DOHH2 (cell line): ENCODE data around the gene IER2.
A peak's percentile ranks its signal among the peaks of the same experiment; 100 is the strongest.

Experiments
- H3F3A ChIP-seq: fragments of 200-600 bp; sonication (generic), shearing (Covaris generic); 2 replicates; pipeline ENCODE4 v1.6.0; 2016; ENCODE audit warnings: antibody characterized with exemption, mild to moderate bottlenecking; ENCODE audit not compliant: control insufficient read depth, insufficient read depth
- H3K27ac ChIP-seq: fragments of 200-600 bp; sonication (generic); 2 replicates; pipeline ENCODE4 v1.5.1; 2014; ENCODE audit warnings: low read depth, mild to moderate bottlenecking, low read length, moderate library complexity
- H3K27me3 ChIP-seq: fragments of 200-600 bp; sonication (generic); 2 replicates; pipeline ENCODE4 v1.6.1; 2014; ENCODE audit warnings: mild to moderate bottlenecking, low read length, mixed read lengths; ENCODE audit not compliant: control insufficient read depth
- H3K36me3 ChIP-seq: fragments of 200-600 bp; sonication (generic); 2 replicates; pipeline ENCODE4 v1.6.1; 2014; ENCODE audit warnings: mild to moderate bottlenecking, low read length, moderate library complexity, mixed read lengths; ENCODE audit not compliant: control insufficient read depth
- H3K4me1 ChIP-seq: fragments of 200-600 bp; sonication (generic); 2 replicates; pipeline ENCODE4 v1.6.1; 2014; ENCODE audit warnings: mild to moderate bottlenecking, low read length, mixed read lengths; ENCODE audit not compliant: control insufficient read depth
- H3K4me2 ChIP-seq: fragments of 200-600 bp; sonication (generic); 2 replicates; pipeline ENCODE4 v1.6.0; 2014; ENCODE audit warnings: mild to moderate bottlenecking, low read length, moderate library complexity
- H3K4me3 ChIP-seq: fragments of 200-600 bp; sonication (generic); 2 replicates; pipeline ENCODE4 v1.5.1; 2014; ENCODE audit warnings: mild to moderate bottlenecking, low read length, mixed read lengths
- H3K79me2 ChIP-seq: fragments of 200-600 bp; sonication (generic); 2 replicates; pipeline ENCODE4 v1.6.1; 2014; ENCODE audit warnings: mild to moderate bottlenecking, low read length, mixed read lengths; ENCODE audit not compliant: control insufficient read depth
- H3K9me2 ChIP-seq: fragments of 200-600 bp; sonication (generic); replicated peaks from 2 replicates; pipeline ENCODE4 v1.6.1; 2014; ENCODE audit warnings: mild to moderate bottlenecking, low read length, mixed read lengths; ENCODE audit not compliant: control insufficient read depth
- H3K9me3 ChIP-seq: fragments of 200-600 bp; sonication (generic); 2 replicates; pipeline ENCODE4 v1.6.1; 2014; ENCODE audit warnings: antibody characterized with exemption, low read length, mixed read lengths; ENCODE audit not compliant: control insufficient read depth, insufficient read depth
- H4K20me1 ChIP-seq: fragments of 200-600 bp; sonication (generic); 2 replicates; pipeline ENCODE4 v1.6.0; 2014; ENCODE audit warnings: low read depth, mild to moderate bottlenecking, antibody characterized with exemption, low read length, moderate library complexity; ENCODE audit not compliant: control insufficient read depth, insufficient read depth
- EZH2phosphoT487 ChIP-seq: fragments of 200-600 bp; sonication (generic); IDR thresholded peaks from 2 replicates; pipeline ENCODE4 v1.6.1; 2017; ENCODE audit warnings: borderline replicate concordance, mild to moderate bottlenecking, antibody characterized with exemption, low read length, moderate library complexity, mixed read lengths
- TF ChIP-seq, protein P1 (sequence below): fragments of 200-600 bp; sonication (generic); IDR thresholded peaks from one replicate; pipeline ENCODE4 v1.5.1; 2014; ENCODE audit warnings: antibody characterized with exemption, mild to moderate bottlenecking, low read depth, low read length; ENCODE audit not compliant: poor library complexity, severe bottlenecking

The IER2 gene

DNA sequence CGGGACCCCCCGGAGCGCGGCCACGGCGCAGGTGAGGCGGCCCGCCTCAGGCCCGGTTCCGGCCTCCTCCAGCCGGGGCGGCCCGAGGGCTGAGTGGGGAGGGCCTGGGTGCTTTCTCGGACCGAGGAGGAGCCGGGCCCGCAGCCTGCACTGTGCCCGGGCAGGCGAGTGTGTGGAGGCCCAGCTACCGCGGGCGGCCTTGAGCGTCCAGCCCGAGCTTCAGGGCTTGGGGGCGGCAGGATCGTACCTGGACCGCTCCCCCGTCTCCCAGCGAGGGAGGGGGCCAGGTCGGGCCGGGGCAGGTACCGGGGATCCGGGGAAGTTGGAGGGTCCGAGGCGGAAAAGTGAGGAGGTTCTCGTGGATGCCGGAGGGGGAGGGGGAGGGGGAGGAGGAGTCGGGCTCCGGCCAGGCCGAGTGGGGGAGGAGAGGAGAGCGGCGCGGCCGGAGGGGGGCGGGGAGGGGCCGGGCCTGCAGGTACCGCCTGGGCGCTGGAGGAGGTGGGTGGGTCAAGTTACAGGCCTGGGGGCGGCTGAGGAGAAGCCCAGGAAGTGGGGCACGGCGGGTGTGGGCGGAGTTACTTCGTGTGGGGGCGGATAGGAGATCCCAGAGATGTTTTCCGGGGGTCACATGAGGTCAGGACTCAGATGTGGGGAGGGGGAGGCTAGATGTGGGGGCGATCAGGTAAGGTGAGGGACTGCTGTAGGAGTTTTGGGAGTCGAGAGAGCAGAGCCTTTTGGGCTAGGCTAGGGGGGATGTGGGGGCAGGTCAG is 31.6 kb upstream of the IER2 start:
- Histone ChIP-seq H4K20me1 (peaks cover 25% of the 10 kb centered on the region), H3K27me3 (no peaks in the 10 kb centered on the region), H3K79me2 (peaks cover 77% of the 10 kb centered on the region), H3F3A (peaks cover 6% of the 10 kb centered on the region), H3K27ac (peak overlapping the region; percentile 63), H3K4me1 (peaks cover 39% of the 10 kb centered on the region), H3K4me3 (peak overlapping the region; percentile 94), H3K36me3 (peaks cover 43% of the 10 kb centered on the region), H3K9me2 (no peaks in the 10 kb centered on the region), H3K4me2 (peak overlapping the region; percentile 73), H3K9me3 (no peaks in the 10 kb centered on the region)
- TF ChIP-seq, protein P1, sequence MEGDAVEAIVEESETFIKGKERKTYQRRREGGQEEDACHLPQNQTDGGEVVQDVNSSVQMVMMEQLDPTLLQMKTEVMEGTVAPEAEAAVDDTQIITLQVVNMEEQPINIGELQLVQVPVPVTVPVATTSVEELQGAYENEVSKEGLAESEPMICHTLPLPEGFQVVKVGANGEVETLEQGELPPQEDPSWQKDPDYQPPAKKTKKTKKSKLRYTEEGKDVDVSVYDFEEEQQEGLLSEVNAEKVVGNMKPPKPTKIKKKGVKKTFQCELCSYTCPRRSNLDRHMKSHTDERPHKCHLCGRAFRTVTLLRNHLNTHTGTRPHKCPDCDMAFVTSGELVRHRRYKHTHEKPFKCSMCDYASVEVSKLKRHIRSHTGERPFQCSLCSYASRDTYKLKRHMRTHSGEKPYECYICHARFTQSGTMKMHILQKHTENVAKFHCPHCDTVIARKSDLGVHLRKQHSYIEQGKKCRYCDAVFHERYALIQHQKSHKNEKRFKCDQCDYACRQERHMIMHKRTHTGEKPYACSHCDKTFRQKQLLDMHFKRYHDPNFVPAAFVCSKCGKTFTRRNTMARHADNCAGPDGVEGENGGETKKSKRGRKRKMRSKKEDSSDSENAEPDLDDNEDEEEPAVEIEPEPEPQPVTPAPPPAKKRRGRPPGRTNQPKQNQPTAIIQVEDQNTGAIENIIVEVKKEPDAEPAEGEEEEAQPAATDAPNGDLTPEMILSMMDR, result no peak
- TF ChIP-seq EZH2phosphoT487, result no peak

DNA sequence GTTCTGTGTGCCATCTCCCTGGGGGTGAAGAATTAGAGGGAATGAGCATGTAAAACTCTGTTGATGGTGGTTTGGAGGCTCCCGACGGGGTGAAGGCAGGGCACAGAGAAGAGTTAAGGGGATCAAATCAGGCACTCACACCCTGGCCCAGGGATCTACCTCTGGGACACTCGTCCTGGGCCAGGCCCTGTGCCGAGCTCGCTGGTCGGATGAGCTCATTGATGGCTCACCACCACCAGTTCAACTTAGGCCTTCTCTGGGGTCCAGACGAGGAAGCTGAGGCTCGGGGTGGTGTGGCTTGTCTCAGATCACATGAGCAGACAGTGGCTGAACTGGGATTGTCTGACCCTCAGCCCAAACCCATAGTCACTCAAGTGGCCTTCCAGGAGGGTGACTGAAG is 30.6 kb upstream of the IER2 start:
- no peak for TF ChIP-seq EZH2phosphoT487
- TF ChIP-seq, protein P1, result no peak
- Histone ChIP-seq H3K27ac (no peak overlapping the region), H3K4me2 (peak overlapping the region; percentile 73), H3K79me2 (peaks cover 83% of the 10 kb centered on the region), H3K36me3 (peaks cover 44% of the 10 kb centered on the region), H4K20me1 (peaks cover 25% of the 10 kb centered on the region), H3K4me3 (peak overlapping the region; percentile 94), H3K4me1 (peaks cover 39% of the 10 kb centered on the region), H3K9me3 (no peaks in the 10 kb centered on the region), H3F3A (peaks cover 6% of the 10 kb centered on the region), H3K27me3 (no peaks in the 10 kb centered on the region), H3K9me2 (no peaks in the 10 kb centered on the region)

DNA sequence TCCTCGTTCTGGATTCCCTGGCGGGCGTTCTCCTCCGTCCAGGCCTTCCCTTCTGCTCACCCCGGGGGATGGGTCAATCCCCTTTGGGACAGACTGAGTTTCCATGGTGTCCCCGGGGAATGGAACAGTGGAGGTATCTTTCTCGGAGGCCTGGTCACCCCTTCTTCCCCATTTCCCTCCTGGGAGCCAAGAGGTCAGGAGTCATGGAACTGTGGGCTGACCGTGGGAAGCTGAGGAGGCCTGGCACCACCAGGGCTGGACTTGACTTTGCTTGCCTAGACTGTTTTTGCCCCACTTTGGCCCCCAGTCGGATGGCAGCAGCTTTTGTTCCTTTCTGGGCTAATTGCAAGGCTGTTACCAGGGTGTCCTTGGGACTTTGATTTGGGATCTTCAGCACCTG is 30.2 kb upstream of the IER2 start:
- Histone ChIP-seq H3K4me1 (peaks cover 37% of the 10 kb centered on the region), H4K20me1 (peaks cover 25% of the 10 kb centered on the region), H3K36me3 (peaks cover 43% of the 10 kb centered on the region)

More for the DNA sequence above, 30.2 kb upstream of the IER2 start:
- Histone ChIP-seq H3K4me2 (peak overlapping the region; percentile 73; the same call in 1 of the 2 replicates), H3K27ac (no peak overlapping the region), H3K27me3 (no peaks in the 10 kb centered on the region), H3K79me2 (peaks cover 83% of the 10 kb centered on the region), H3F3A (peaks cover 6% of the 10 kb centered on the region), H3K9me3 (no peaks in the 10 kb centered on the region), H3K9me2 (no peaks in the 10 kb centered on the region), H3K4me3 (no peak overlapping the region)
- TF ChIP-seq, protein P1, result no peak
